ENCODE measurements around the gene TRAM2. TPM values are rescaled to one million over a fixed set of nuclear protein-coding genes. Genes with fewer than 3 reads are reported as not detected.

TRAM2 gene
- total RNA-seq, 1 experiment from 2014 or later = 13.4 TPM

DNA sequence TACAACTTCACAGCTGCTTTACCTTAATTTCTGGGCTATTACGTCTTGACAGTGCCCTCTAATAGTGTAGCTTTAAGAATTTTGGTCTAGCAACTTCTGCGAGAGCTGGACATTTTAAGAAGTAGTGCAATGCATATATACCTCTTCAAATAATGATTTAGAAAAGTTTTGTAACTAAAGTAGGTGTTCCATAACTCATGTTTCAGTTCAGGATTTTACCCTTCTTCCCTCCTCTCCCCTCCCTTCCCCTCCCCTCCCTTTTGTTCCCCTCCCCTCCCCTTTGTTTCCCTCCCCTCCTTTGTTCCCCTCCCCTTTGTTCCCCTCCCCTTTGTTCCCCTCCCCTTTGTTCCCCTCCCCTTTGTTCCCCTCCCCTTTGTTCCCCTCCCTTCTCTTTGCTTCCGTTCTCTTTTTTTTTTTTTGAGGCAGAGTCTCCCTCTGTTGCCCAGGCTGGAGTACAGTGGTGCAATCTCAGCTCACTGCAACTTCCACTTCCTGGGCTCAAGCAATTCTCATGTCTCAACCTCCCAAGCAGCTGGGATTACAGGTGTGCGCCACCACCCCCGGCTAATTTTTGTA lies 28.8 kb upstream of the TRAM2 start:
- Mint-ChIP-seq H3K9me3 (peaks cover 19% of the 10 kb centered on the region), H3K27ac (no peak overlapping the region), H3K27me3 (ENCODE audit: low read depth) (no peaks in the 10 kb centered on the region; the same call in none of the 2 replicates), H3K4me3 (no peak overlapping the region), H3K4me1 (no peaks in the 10 kb centered on the region), H3K36me3 (no peaks in the 10 kb centered on the region)
- CTCF ChIA-PET = no interaction called here
- ATAC-seq (no peak), DNase-seq (ENCODE audit: low spot score) (no peak)
- TF ChIP-seq MAX (CRISPR knock-in tag; IDR thresholded peaks at IDR 0.05) (no peak), KAT7 (CRISPR knock-in tag; IDR thresholded peaks at IDR 0.05; ENCODE audit: borderline replicate concordance) (no peak), IRF2 (CRISPR knock-in tag; IDR thresholded peaks at IDR 0.05; ENCODE audit: borderline replicate concordance, low read depth) (no peak), FOXK1 (CRISPR knock-in tag; IDR thresholded peaks at IDR 0.05) (no peak), ATF1 (CRISPR knock-in tag; IDR thresholded peaks at IDR 0.05) (no peak), USF1 (CRISPR knock-in tag; IDR thresholded peaks at IDR 0.05) (no peak), ESRRA (CRISPR knock-in tag; IDR thresholded peaks at IDR 0.05; ENCODE audit: borderline replicate concordance) (no peak)
- TF ChIP-seq, protein P1, sequence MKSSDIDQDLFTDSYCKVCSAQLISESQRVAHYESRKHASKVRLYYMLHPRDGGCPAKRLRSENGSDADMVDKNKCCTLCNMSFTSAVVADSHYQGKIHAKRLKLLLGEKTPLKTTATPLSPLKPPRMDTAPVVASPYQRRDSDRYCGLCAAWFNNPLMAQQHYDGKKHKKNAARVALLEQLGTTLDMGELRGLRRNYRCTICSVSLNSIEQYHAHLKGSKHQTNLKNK (CRISPR knock-in tag; IDR thresholded peaks at IDR 0.05) = no peak
- POLR2A ChIA-PET = interaction anchor here (0.6 to 1.2 kb wide), 2 partner anchors 179 to 321 kb away, joined by 3 read pairs; no protein-coding TSS in a partner anchor

DNA sequence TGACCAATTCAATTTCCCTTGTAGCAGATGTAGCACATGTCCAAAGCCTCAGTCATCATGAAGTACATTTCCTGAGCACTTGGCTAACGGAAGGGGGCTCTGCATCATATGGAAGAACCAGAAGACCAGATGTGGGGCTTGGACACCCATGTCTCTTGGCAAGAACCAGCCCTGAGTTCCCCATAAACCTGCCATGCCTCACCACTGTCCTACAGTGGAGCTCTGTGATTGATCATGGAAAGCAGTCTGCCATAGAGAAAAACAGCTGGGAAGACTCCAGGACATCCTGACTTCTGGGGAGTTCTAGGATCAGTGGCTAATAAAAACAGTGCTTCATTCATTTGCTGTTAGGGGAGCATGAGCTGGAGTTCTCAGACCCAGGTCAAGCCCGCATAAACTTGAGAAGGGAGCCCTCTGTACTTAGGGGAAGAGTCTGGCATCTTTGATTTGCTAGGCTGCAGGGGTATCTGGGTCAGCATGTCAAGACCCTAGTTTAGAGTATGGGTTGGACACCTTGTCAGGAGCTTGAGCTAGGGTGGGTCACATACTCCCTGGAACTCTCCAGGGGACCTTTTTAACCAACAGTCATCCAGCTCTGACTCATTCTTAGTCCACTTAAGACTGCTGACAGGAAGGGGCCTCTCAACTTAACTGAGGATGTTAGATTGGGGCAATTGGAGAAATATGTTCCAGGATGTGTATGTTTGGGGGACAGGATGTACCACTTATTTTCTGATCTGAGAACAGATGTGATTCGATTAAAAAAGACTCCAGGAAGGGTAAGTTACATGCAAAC lies 26.3 kb upstream of the TRAM2 start:
- ATAC-seq (no peak), DNase-seq (ENCODE audit: low spot score) (no peak)
- no peak overlapping the region for H3K4me3 Mint-ChIP-seq
- peaks cover 5% of the 10 kb centered on the region for H3K4me1 Mint-ChIP-seq
- peaks cover 12% of the 10 kb centered on the region for H3K9me3 Mint-ChIP-seq
- no peaks in the 10 kb centered on the region; the same call in none of the 2 replicates for H3K27me3 Mint-ChIP-seq (ENCODE audit: low read depth)
- no peaks in the 10 kb centered on the region for H3K36me3 Mint-ChIP-seq
- H3K27ac Mint-ChIP-seq = no peak overlapping the region
- ChIA-PET CTCF (interaction anchor here (1.1 kb wide), 1 partner anchor 49 kb away, joined by 3 read pairs; no protein-coding TSS in a partner anchor), POLR2A (no interaction called here)
- TF ChIP-seq ZNF416 (CRISPR knock-in tag; IDR thresholded peaks at IDR 0.05) = no peak
- no peak for TF ChIP-seq FOXP4 (CRISPR knock-in tag; IDR thresholded peaks at IDR 0.05)
- no peak for TF ChIP-seq GTF2I (CRISPR knock-in tag; conservative IDR thresholded peaks at IDR 0.05)
- no peak for TF ChIP-seq NR3C1 (CRISPR knock-in tag; conservative IDR thresholded peaks at IDR 0.05; ENCODE audit: low read depth)
- no peak for TF ChIP-seq ZBTB43 (CRISPR knock-in tag; IDR thresholded peaks at IDR 0.05)
- no peak for TF ChIP-seq PRRX2 (CRISPR knock-in tag; IDR thresholded peaks at IDR 0.05)
- TF ChIP-seq, protein P2, sequence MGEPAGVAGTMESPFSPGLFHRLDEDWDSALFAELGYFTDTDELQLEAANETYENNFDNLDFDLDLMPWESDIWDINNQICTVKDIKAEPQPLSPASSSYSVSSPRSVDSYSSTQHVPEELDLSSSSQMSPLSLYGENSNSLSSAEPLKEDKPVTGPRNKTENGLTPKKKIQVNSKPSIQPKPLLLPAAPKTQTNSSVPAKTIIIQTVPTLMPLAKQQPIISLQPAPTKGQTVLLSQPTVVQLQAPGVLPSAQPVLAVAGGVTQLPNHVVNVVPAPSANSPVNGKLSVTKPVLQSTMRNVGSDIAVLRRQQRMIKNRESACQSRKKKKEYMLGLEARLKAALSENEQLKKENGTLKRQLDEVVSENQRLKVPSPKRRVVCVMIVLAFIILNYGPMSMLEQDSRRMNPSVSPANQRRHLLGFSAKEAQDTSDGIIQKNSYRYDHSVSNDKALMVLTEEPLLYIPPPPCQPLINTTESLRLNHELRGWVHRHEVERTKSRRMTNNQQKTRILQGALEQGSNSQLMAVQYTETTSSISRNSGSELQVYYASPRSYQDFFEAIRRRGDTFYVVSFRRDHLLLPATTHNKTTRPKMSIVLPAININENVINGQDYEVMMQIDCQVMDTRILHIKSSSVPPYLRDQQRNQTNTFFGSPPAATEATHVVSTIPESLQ (CRISPR knock-in tag; IDR thresholded peaks at IDR 0.05) = no peak
- TF ChIP-seq, protein P3, sequence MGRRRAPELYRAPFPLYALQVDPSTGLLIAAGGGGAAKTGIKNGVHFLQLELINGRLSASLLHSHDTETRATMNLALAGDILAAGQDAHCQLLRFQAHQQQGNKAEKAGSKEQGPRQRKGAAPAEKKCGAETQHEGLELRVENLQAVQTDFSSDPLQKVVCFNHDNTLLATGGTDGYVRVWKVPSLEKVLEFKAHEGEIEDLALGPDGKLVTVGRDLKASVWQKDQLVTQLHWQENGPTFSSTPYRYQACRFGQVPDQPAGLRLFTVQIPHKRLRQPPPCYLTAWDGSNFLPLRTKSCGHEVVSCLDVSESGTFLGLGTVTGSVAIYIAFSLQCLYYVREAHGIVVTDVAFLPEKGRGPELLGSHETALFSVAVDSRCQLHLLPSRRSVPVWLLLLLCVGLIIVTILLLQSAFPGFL (CRISPR knock-in tag; IDR thresholded peaks at IDR 0.05; ENCODE audit: borderline replicate concordance) = no peak
